Osteoblast (primary cell): Measurements from ENCODE around the gene PRKCE. TPM values are rescaled to one million over a fixed set of nuclear protein-coding genes. Genes with fewer than 3 reads are reported as not detected.

ENCODE experiments used
- DNase-seq: peaks from one replicate; pipeline ENCODE4 v3.0.0; 2011; ENCODE audit warnings: low spot score, mixed read lengths; ENCODE audit not compliant: insufficient read length; ENCODE audit errors: missing footprints
- H2AFZ ChIP-seq: 2 replicates; pipeline ENCODE4 v1.6.0; 2011; ENCODE audit warnings: mild to moderate bottlenecking, low read length
- H3K27ac ChIP-seq: 2 replicates; pipeline ENCODE4 v1.5.1; 2011; ENCODE audit warnings: mild to moderate bottlenecking, low read depth, low read length, moderate library complexity
- H3K27me3 ChIP-seq: 2 replicates; pipeline ENCODE4 v1.6.0; 2012; ENCODE audit warnings: mild to moderate bottlenecking, control low read depth, inconsistent platforms, low read length, moderate library complexity; ENCODE audit not compliant: insufficient read depth
- H3K36me3 ChIP-seq: 2 replicates; pipeline ENCODE4 v1.5.1; 2011; ENCODE audit warnings: mild to moderate bottlenecking, low read length, control low read depth, moderate library complexity; ENCODE audit not compliant: insufficient read depth
- H3K4me1 ChIP-seq: 2 replicates; pipeline ENCODE4 v1.5.1; 2011; ENCODE audit warnings: mild to moderate bottlenecking, low read length, control low read depth, moderate library complexity; ENCODE audit not compliant: insufficient read depth
- H3K4me2 ChIP-seq: 2 replicates; pipeline ENCODE4 v1.6.0; 2011; ENCODE audit warnings: mild to moderate bottlenecking, low read length; ENCODE audit not compliant: insufficient read depth
- H3K4me3 ChIP-seq: fragments of 200-600 bp; sonication (generic); 3 replicates; pipeline ENCODE4 v1.5.1; 2012; ENCODE audit warnings: mild to moderate bottlenecking, low read length, inconsistent platforms; ENCODE audit not compliant: insufficient read depth
- H3K79me2 ChIP-seq: 2 replicates; pipeline ENCODE4 v1.6.0; 2012; ENCODE audit warnings: mild to moderate bottlenecking, low read length, control low read depth, inconsistent platforms; ENCODE audit not compliant: insufficient read depth
- H3K9me3 ChIP-seq: 2 replicates; pipeline ENCODE4 v1.5.1; 2011; ENCODE audit warnings: low read depth, low read length, control low read depth
- H4K20me1 ChIP-seq: 2 replicates; pipeline ENCODE4 v1.6.0; 2012; ENCODE audit warnings: mild to moderate bottlenecking, low read length, control low read depth; ENCODE audit not compliant: insufficient read depth
- total RNA-seq: library from RNA; depleted of rRNA; stranded (reverse); fragments of >200 nt; gene quantifications from 2 replicates; pipeline ENCODE4 v1.2.3, GENCODE V29; 2012
- TF ChIP-seq, protein P1 (sequence below): IDR thresholded peaks from 2 replicates; pipeline ENCODE4 v1.5.1; 2011; ENCODE audit warnings: mild to moderate bottlenecking, low read depth, low read length, moderate library complexity; ENCODE audit errors: extremely low read depth

PRKCE gene
- total RNA-seq, 1 donor: 22.1 TPM

DNA sequence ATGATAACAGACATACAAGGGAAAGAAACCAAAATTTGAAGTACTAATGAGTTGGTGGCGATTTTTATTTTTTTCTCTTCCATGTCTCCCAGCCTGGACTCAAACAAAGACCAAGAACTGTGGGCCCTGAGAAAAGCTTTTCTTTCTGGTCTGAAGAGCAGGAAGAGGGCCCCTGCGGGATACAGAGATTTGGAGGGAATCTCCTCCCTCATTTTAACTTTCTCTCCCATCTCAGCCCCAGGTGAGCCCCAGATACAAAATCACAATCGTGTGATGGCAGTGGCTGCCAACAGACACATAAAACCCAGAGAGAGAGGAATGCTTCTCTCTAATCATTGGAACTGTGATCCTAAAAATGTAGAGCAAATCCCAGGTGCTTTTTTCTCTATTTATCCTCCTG is 19.5 kb upstream of the PRKCE start:
- TF ChIP-seq, protein P1, sequence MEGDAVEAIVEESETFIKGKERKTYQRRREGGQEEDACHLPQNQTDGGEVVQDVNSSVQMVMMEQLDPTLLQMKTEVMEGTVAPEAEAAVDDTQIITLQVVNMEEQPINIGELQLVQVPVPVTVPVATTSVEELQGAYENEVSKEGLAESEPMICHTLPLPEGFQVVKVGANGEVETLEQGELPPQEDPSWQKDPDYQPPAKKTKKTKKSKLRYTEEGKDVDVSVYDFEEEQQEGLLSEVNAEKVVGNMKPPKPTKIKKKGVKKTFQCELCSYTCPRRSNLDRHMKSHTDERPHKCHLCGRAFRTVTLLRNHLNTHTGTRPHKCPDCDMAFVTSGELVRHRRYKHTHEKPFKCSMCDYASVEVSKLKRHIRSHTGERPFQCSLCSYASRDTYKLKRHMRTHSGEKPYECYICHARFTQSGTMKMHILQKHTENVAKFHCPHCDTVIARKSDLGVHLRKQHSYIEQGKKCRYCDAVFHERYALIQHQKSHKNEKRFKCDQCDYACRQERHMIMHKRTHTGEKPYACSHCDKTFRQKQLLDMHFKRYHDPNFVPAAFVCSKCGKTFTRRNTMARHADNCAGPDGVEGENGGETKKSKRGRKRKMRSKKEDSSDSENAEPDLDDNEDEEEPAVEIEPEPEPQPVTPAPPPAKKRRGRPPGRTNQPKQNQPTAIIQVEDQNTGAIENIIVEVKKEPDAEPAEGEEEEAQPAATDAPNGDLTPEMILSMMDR: no peak
- DNase-seq: no peak
- Histone ChIP-seq H4K20me1 (no peaks in the 10 kb centered on the region), H3K36me3 (no peaks in the 10 kb centered on the region), H3K79me2 (no peaks in the 10 kb centered on the region), H3K27ac (no peak overlapping the region), H2AFZ (no peak overlapping the region), H3K4me1 (no peaks in the 10 kb centered on the region), H3K9me3 (no peaks in the 10 kb centered on the region), H3K27me3 (peaks cover 70% of the 10 kb centered on the region), H3K4me2 (no peak overlapping the region), H3K4me3 (no peak overlapping the region)

DNA sequence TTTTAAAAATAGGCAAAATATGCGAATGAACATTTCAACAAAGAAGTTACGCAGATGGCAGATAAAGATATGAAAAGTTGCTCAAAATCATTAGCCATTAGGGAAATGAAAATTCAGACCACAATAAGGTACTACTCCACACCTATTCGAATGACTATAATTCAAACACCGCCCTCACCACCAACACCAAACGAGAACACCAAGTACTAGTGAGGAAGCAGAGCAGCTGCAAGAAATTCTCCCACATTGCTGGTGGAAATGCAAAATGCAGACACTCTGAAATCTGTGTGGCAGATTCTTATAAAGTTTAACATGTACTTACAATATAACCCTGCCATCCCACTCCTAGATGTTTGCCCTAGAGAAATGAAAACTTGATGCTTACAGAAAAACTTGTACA is 17.3 kb upstream of the PRKCE start:
- TF ChIP-seq, protein P1: no peak

DNA sequence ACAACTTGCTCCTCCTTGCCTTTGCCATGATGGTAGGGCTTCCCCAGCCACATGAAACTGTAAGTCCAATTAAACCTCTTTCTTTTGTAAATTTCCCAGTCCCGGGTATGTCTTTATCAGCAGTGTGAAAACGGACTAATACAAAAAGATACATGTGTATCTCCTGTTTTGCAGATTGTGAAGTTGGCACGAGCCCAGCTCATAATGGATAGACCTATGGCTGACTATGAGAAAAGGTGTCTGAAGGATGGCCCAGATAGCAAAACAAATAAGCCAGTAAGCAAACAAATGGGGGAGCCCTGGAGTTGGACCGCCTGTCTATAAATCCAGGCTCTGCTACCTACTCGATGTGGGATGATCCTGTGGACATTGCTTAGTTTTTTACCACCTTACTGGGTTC is 15.5 kb upstream of the PRKCE start:
- peaks cover 82% of the 10 kb centered on the region for H3K27me3 ChIP-seq
- H4K20me1 ChIP-seq: no peaks in the 10 kb centered on the region
- no peak overlapping the region for H2AFZ ChIP-seq
- H3K4me1 ChIP-seq: peaks cover 5% of the 10 kb centered on the region
- no peaks in the 10 kb centered on the region for H3K36me3 ChIP-seq
- TF ChIP-seq, protein P1: no peak
- no peaks in the 10 kb centered on the region for H3K79me2 ChIP-seq
- H3K9me3 ChIP-seq: no peaks in the 10 kb centered on the region
- H3K4me2 ChIP-seq: no peak overlapping the region
- no peak overlapping the region for H3K27ac ChIP-seq
- no peak overlapping the region for H3K4me3 ChIP-seq
- no peak for DNase-seq

More for the DNA sequence above, 17.3 kb upstream of the PRKCE start:
- Histone ChIP-seq H3K9me3 (no peaks in the 10 kb centered on the region), H3K27me3 (peaks cover 74% of the 10 kb centered on the region), H3K4me1 (peaks cover 5% of the 10 kb centered on the region), H3K79me2 (no peaks in the 10 kb centered on the region), H3K4me2 (no peak overlapping the region), H3K36me3 (no peaks in the 10 kb centered on the region), H4K20me1 (no peaks in the 10 kb centered on the region), H3K27ac (no peak overlapping the region), H2AFZ (no peak overlapping the region), H3K4me3 (no peak overlapping the region)
- no peak for DNase-seq

DNA sequence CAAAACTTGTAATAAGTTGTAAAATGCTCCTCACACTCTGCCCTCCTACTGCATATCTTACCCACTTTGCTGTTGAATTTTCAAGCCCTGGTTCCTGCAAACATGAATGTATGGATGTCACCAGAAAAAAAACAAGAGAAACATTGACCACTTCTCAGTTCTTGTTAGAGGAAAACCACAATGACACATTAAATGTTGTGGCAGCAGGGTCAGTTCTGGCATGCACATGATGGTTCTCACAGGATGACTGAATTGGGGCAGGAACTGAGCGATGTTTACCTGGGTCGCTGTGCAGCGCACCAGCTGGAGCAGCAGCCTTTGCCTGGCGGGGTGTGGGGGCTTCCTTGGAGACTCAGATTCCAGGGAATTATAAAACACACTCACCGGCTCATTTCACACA is 14.0 kb upstream of the PRKCE start:
- H3K79me2 ChIP-seq: no peaks in the 10 kb centered on the region
- no peak overlapping the region for H2AFZ ChIP-seq
- peaks cover 78% of the 10 kb centered on the region for H3K27me3 ChIP-seq
- no peaks in the 10 kb centered on the region for H3K36me3 ChIP-seq
- H4K20me1 ChIP-seq: no peaks in the 10 kb centered on the region
- H3K4me2 ChIP-seq: no peak overlapping the region
- TF ChIP-seq, protein P1: no peak
- H3K4me3 ChIP-seq: no peak overlapping the region
- peaks cover 5% of the 10 kb centered on the region for H3K4me1 ChIP-seq
- no peak for DNase-seq
- H3K9me3 ChIP-seq: no peaks in the 10 kb centered on the region
- H3K27ac ChIP-seq: no peak overlapping the region
